Smooth muscle cell (in vitro differentiated cells): ENCODE results near the gene DMRTA2. TPM values are rescaled to one million over a fixed set of nuclear protein-coding genes. Genes with fewer than 3 reads are reported as not detected.

ENCODE experiments used
- DNase-seq: peaks from one replicate; lab custom pipeline; 2025; ENCODE audit not compliant: unreplicated experiment; lab: John Stamatoyannopoulos, UW
- H2AFZ ChIP-seq: fragments of 200-600 bp; sonication (generic); 2 replicates; pipeline ENCODE4 v1.6.0; 2016; ENCODE audit warnings: antibody characterized with exemption, low read depth, mild to moderate bottlenecking
- H3F3A ChIP-seq: fragments of 200-600 bp; sonication (generic); 2 replicates; pipeline ENCODE4 v1.6.0; 2017; ENCODE audit warnings: antibody characterized with exemption, low read depth
- H3K27ac ChIP-seq: fragments of 200-600 bp; sonication (generic); 2 replicates; pipeline ENCODE4 v1.5.1; 2016; ENCODE audit warnings: low read depth, mild to moderate bottlenecking
- H3K27me3 ChIP-seq: fragments of 200-600 bp; sonication (generic); 2 replicates; pipeline ENCODE4 v1.6.1; 2016; ENCODE audit warnings: low read depth, mild to moderate bottlenecking
- H3K36me3 ChIP-seq: fragments of 200-600 bp; sonication (generic); 2 replicates; pipeline ENCODE4 v1.5.1; 2016; ENCODE audit warnings: low read depth
- H3K4me1 ChIP-seq: fragments of 200-600 bp; sonication (generic); 2 replicates; pipeline ENCODE4 v1.5.1; 2016; ENCODE audit warnings: low read depth
- H3K4me2 ChIP-seq: fragments of 200-600 bp; sonication (generic); 2 replicates; pipeline ENCODE4 v1.6.0; 2016; ENCODE audit warnings: mild to moderate bottlenecking
- H3K4me3 ChIP-seq: fragments of 200-600 bp; sonication (generic); 2 replicates; pipeline ENCODE4 v1.5.1; 2016; ENCODE audit warnings: mild to moderate bottlenecking
- H3K79me2 ChIP-seq: fragments of 200-600 bp; sonication (generic); 2 replicates; pipeline ENCODE4 v1.6.0; 2016; ENCODE audit warnings: low read depth, mild to moderate bottlenecking
- H3K9ac ChIP-seq: fragments of 200-600 bp; sonication (generic); 2 replicates; pipeline ENCODE4 v1.6.0; 2016; ENCODE audit warnings: low read depth
- H3K9me3 ChIP-seq: fragments of 200-600 bp; sonication (generic); replicated peaks from 2 replicates; pipeline ENCODE4 v1.5.1; 2016; ENCODE audit warnings: low read depth
- H4K20me1 ChIP-seq: fragments of 200-600 bp; sonication (generic); 2 replicates; pipeline ENCODE4 v1.6.0; 2016; ENCODE audit warnings: low read depth
- CTCF ChIP-seq: fragments of 200-600 bp; sonication (generic); IDR thresholded peaks from 2 replicates; pipeline ENCODE4 v1.5.1; 2017; ENCODE audit warnings: borderline replicate concordance, mild to moderate bottlenecking, antibody characterized with exemption; ENCODE audit not compliant: insufficient read depth, poor library complexity, severe bottlenecking
- whole genome bisulfite sequencing: methylation state at CpG from one replicate; pipeline ENCODE4 v1.1.7; 2016; ENCODE audit warnings: low lambda C conversion rate; 5-methylcytosine and 5-hydroxymethylcytosine counted together
- polyA plus RNA-seq: library from polyadenylated mRNA; unstranded; fragments of >200 nt; fragmentation: Nextera tagmentation; extraction: Ambion mirVana; gene quantifications from 2 replicates; pipeline ENCODE4 v1.2.1, GENCODE V29; 2016
- total RNA-seq: library from RNA; depleted of rRNA; stranded (reverse); fragments of >200 nt; gene quantifications from 2 replicates; pipeline ENCODE4 v1.2.3, GENCODE V29; 2014

The DMRTA2 gene
- total and polyA plus RNA-seq, 2 experiments from 2014 or later, result 0.04 TPM; not detected in 1

GRCh38 chr1:50421768-50422674 lies 1.2 kb downstream of the DMRTA2 start:
- Histone ChIP-seq H3K9ac (no peak overlapping the region), H2AFZ (no peak overlapping the region), H3F3A (no peaks in the 10 kb centered on the region), H3K4me1 (peaks cover 23% of the 10 kb centered on the region), H3K36me3 (no peaks in the 10 kb centered on the region), H3K9me3 (no peaks in the 10 kb centered on the region), H3K79me2 (no peaks in the 10 kb centered on the region), H3K4me2 (no peak overlapping the region), H3K27ac (no peak overlapping the region), H4K20me1 (no peaks in the 10 kb centered on the region), H3K27me3 (peaks cover 99% of the 10 kb centered on the region), H3K4me3 (no peak overlapping the region)
- DNase-seq, result no peak
- WGBS, result 16% methylated on average over 27 of the region's 27 CpGs
- no peak for TF ChIP-seq CTCF

DNA sequence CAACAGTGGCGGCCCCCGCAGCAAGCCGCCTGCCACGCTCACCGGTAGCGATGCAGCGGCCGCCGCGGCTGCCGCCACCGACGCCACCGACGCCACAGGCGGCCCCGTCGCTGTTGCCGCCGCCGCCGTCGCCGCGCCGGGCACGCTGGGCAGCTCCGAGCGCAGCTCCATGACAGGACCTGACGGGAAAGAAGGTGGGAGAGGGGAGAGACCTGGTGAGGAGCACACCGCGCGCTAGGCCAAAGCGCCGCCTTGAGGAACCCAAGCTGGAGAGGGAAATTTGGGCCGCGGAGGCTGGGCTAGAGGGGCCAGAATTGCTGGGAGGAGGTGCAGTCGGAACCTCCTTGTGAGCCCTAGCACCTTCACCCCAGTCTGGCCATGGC lies 1.9 kb downstream of the DMRTA2 start:
- H3K36me3 ChIP-seq, result no peaks in the 10 kb centered on the region
- peaks cover 99% of the 10 kb centered on the region for H3K27me3 ChIP-seq
- H4K20me1 ChIP-seq, result no peaks in the 10 kb centered on the region
- H3K79me2 ChIP-seq, result no peaks in the 10 kb centered on the region
- no peak overlapping the region for H3K27ac ChIP-seq
- no peak overlapping the region for H2AFZ ChIP-seq
- no peak overlapping the region for H3K9ac ChIP-seq
- H3K9me3 ChIP-seq, result no peaks in the 10 kb centered on the region
- peaks cover 21% of the 10 kb centered on the region for H3K4me1 ChIP-seq
- TF ChIP-seq CTCF, result no peak
- H3K4me3 ChIP-seq, result no peak overlapping the region
- no peaks in the 10 kb centered on the region for H3F3A ChIP-seq
- no peak for DNase-seq
- 4% methylated on average over 38 of the region's 38 CpGs for WGBS
- no peak overlapping the region for H3K4me2 ChIP-seq

DNA sequence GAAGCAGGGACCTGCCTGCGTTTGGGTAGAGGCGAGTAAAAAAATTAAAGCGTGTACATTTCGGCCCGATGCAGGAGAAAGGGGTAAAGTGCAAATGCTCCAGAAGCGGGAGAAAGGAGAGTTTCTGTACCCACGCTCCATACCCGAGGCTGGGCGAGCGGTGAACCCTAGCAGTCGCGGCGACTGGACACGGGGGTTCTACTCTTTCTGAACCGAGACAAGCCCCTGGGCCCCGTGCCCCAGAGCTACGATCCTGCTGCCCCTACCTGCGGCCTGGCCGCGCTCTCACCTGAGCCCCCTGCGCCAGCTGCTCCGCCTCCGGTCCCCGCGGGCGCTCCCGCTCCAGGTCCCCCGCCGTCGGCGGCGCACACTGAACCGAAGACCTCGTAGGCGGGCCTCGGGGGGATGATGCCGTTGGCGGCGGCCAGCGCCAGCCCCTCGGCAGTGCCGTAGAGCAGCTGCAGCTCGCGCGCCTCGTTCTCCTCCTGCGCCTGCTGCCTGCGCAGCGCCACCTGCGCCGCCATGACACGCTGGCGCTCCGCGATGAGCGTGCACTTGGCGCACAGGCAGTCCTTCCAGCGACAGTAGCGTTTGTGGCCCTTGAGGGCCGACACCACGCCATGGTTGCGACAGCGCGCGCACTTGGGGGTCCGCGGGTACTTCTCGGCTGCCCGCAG lies 2.4 kb downstream of the DMRTA2 start:
- Histone ChIP-seq H3K27ac (no peak overlapping the region), H4K20me1 (no peaks in the 10 kb centered on the region), H3K9ac (no peak overlapping the region), H3K4me1 (peaks cover 21% of the 10 kb centered on the region), H3K4me2 (no peak overlapping the region), H3K36me3 (no peaks in the 10 kb centered on the region), H3K9me3 (no peaks in the 10 kb centered on the region), H3F3A (no peaks in the 10 kb centered on the region), H3K4me3 (no peak overlapping the region), H3K79me2 (no peaks in the 10 kb centered on the region), H2AFZ (no peak overlapping the region), H3K27me3 (peaks cover 99% of the 10 kb centered on the region)
- 4% methylated on average over 63 of the region's 69 CpGs for WGBS
- no peak for TF ChIP-seq CTCF
- no peak for DNase-seq
